ENCODE data around the gene CASZ1.
A peak's percentile ranks its signal among the peaks of the same experiment; 100 is the strongest.

CASZ1 gene

GRCh38 chr1:10795276-10796021, 997 bp downstream of the CASZ1 start:
- peak; percentile 3 for DNase-seq

GRCh38 chr1:10794724-10795275, 1.6 kb downstream of the CASZ1 start:
- peak; percentile 26 for DNase-seq

GRCh38 chr1:10793129-10793651, 3.3 kb downstream of the CASZ1 start:
- peak; percentile 1 for DNase-seq

- DNase-seq, result peak; percentile 17
Observed at GRCh38 chr1:10791105-10791951, 5.1 kb downstream of the CASZ1 start.

- DNase-seq, result no peak
Observed at GRCh38 chr1:10789803-10790702, 6.4 kb downstream of the CASZ1 start.

GRCh38 chr1:10789047-10789791, 7.2 kb downstream of the CASZ1 start:
- DNase-seq, result no peak

GRCh38 chr1:10788592-10789006, 7.8 kb downstream of the CASZ1 start:
- DNase-seq, result no peak

- no peak for DNase-seq
Observed at GRCh38 chr1:10787286-10787685, 9.2 kb downstream of the CASZ1 start.

GRCh38 chr1:10785728-10786638, 10.5 kb downstream of the CASZ1 start:
- no peak for DNase-seq

- no peak for DNase-seq
Observed at GRCh38 chr1:10784998-10785727, 11.3 kb downstream of the CASZ1 start.

- no peak for DNase-seq
Observed at GRCh38 chr1:10782491-10783244, 13.8 kb downstream of the CASZ1 start.

- no peak for DNase-seq
Observed at GRCh38 chr1:10781137-10781536, 15.3 kb downstream of the CASZ1 start.

- no peak for DNase-seq
Observed at GRCh38 chr1:10779841-10780240, 16.6 kb downstream of the CASZ1 start.

- peak; percentile 78 for DNase-seq
Observed at GRCh38 chr1:10779201-10779600, 17.2 kb downstream of the CASZ1 start.

- no peak for DNase-seq
Observed at GRCh38 chr1:10778640-10779039, 17.8 kb downstream of the CASZ1 start.

GRCh38 chr1:10777749-10778574, 18.5 kb downstream of the CASZ1 start:
- DNase-seq, result no peak

GRCh38 chr1:10776190-10776905, 20.1 kb downstream of the CASZ1 start:
- no peak for DNase-seq
